ENCODE results near the gene IMMP2L. TPM values are rescaled to one million over a fixed set of nuclear protein-coding genes. Genes with fewer than 3 reads are reported as not detected.

The IMMP2L gene
- total RNA-seq, 1 experiment from 2014 or later, result 13.6 TPM

- TF ChIP-seq FOXP4 (CRISPR knock-in tag; IDR thresholded peaks at IDR 0.05), result no peak
These were observed 379.0 kb downstream of the IMMP2L start (continued) for GRCh38 chr7:111183321-111183720.

DNA sequence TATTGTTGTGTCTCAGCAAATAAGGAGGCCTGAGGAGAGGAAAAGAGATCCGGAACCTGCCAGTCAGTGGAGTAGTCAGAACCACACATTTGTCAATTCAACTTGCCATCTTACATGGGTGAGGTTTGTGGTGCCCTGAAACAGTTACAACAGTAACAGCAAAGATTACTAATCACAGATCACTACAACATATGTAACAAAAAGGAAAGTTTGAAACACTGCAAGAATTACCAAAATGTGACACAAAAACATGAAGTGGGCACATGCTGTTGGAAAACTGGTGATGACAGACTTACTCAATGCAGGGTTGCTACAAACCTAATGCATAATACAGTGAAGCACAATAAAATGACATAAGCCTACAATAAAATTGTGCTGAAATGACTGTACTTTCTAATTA lies 382.0 kb downstream of the IMMP2L start:
- Mint-ChIP-seq H3K27ac (no peak overlapping the region), H3K4me3 (no peak overlapping the region), H3K27me3 (ENCODE audit: low read depth) (no peaks in the 10 kb centered on the region), H3K4me1 (peaks cover 4% of the 10 kb centered on the region; the same call in 1 of the 2 replicates), H3K36me3 (no peaks in the 10 kb centered on the region), H3K9me3 (no peaks in the 10 kb centered on the region; the same call in 1 of the 2 replicates)
- ChIA-PET POLR2A (no interaction called here), CTCF (no interaction called here)
- no peak for ATAC-seq
- no peak for DNase-seq (ENCODE audit: low spot score)
- no peak for TF ChIP-seq CDX4 (CRISPR knock-in tag; IDR thresholded peaks at IDR 0.05; ENCODE audit: borderline replicate concordance)
- TF ChIP-seq PRDM15 (CRISPR knock-in tag; IDR thresholded peaks at IDR 0.05), result no peak
- no peak for TF ChIP-seq NR2C2 (CRISPR knock-in tag; IDR thresholded peaks at IDR 0.05)
- no peak for TF ChIP-seq ZNF671 (CRISPR knock-in tag; IDR thresholded peaks at IDR 0.05)
- TF ChIP-seq JAZF1 (CRISPR knock-in tag; IDR thresholded peaks at IDR 0.05), result no peak
- no peak for TF ChIP-seq ZNF317 (CRISPR knock-in tag; IDR thresholded peaks at IDR 0.05; ENCODE audit: borderline replicate concordance, low read depth)
- TF ChIP-seq MYBL2 (CRISPR knock-in tag; IDR thresholded peaks at IDR 0.05), result no peak
- no peak for TF ChIP-seq NFATC4 (CRISPR knock-in tag; IDR thresholded peaks at IDR 0.05)
- TF ChIP-seq, protein P1, sequence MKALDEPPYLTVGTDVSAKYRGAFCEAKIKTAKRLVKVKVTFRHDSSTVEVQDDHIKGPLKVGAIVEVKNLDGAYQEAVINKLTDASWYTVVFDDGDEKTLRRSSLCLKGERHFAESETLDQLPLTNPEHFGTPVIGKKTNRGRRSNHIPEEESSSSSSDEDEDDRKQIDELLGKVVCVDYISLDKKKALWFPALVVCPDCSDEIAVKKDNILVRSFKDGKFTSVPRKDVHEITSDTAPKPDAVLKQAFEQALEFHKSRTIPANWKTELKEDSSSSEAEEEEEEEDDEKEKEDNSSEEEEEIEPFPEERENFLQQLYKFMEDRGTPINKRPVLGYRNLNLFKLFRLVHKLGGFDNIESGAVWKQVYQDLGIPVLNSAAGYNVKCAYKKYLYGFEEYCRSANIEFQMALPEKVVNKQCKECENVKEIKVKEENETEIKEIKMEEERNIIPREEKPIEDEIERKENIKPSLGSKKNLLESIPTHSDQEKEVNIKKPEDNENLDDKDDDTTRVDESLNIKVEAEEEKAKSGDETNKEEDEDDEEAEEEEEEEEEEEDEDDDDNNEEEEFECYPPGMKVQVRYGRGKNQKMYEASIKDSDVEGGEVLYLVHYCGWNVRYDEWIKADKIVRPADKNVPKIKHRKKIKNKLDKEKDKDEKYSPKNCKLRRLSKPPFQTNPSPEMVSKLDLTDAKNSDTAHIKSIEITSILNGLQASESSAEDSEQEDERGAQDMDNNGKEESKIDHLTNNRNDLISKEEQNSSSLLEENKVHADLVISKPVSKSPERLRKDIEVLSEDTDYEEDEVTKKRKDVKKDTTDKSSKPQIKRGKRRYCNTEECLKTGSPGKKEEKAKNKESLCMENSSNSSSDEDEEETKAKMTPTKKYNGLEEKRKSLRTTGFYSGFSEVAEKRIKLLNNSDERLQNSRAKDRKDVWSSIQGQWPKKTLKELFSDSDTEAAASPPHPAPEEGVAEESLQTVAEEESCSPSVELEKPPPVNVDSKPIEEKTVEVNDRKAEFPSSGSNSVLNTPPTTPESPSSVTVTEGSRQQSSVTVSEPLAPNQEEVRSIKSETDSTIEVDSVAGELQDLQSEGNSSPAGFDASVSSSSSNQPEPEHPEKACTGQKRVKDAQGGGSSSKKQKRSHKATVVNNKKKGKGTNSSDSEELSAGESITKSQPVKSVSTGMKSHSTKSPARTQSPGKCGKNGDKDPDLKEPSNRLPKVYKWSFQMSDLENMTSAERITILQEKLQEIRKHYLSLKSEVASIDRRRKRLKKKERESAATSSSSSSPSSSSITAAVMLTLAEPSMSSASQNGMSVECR (CRISPR knock-in tag; IDR thresholded peaks at IDR 0.05; ENCODE audit: borderline replicate concordance), result no peak
- TF ChIP-seq, protein P2, sequence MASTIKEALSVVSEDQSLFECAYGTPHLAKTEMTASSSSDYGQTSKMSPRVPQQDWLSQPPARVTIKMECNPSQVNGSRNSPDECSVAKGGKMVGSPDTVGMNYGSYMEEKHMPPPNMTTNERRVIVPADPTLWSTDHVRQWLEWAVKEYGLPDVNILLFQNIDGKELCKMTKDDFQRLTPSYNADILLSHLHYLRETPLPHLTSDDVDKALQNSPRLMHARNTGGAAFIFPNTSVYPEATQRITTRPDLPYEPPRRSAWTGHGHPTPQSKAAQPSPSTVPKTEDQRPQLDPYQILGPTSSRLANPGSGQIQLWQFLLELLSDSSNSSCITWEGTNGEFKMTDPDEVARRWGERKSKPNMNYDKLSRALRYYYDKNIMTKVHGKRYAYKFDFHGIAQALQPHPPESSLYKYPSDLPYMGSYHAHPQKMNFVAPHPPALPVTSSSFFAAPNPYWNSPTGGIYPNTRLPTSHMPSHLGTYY (CRISPR knock-in tag; IDR thresholded peaks at IDR 0.05), result no peak
- TF ChIP-seq, protein P3, sequence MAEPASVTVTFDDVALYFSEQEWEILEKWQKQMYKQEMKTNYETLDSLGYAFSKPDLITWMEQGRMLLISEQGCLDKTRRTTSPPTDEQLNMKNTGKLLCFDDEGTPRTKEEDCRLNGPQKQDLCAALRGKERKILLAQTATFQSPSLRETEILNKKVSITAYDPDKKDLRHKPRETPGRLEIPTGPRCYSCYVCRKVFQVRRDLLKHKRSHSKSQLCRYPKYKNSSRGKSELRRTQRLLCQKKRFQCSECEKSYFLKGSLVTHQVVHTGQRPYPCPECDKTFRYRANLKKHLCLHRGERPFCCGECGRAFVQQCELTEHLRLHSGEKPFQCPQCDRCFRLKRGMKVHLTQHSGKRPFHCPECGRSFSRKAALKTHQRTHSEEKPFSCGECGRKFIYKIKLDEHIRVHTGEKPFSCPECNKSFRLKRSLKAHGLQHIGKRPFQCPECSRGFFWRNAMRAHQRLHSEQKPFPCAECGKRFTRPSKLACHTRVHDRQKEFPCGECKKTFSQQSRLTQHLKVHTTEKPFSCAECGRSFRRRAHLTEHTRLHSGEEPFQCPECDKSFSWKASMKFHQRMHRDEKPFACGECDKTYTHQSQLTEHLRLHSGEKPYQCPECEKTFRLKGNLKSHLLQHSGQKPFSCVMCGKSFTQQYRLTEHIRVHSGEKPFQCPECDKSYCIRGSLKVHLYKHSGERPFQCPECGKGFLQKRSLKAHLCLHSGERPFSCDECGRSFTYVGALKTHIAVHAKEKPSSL (CRISPR knock-in tag; conservative IDR thresholded peaks at IDR 0.05), result no peak

All from WTC11 (cell line).